Measurements from ENCODE around the gene FNBP1L. TPM values are rescaled to one million over a fixed set of nuclear protein-coding genes. Genes with fewer than 3 reads are reported as not detected.

Gene FNBP1L
- polyA plus RNA-seq, 1 of the 3 experiments (the other 2 are of a cell fraction): 16.5 TPM

DNA sequence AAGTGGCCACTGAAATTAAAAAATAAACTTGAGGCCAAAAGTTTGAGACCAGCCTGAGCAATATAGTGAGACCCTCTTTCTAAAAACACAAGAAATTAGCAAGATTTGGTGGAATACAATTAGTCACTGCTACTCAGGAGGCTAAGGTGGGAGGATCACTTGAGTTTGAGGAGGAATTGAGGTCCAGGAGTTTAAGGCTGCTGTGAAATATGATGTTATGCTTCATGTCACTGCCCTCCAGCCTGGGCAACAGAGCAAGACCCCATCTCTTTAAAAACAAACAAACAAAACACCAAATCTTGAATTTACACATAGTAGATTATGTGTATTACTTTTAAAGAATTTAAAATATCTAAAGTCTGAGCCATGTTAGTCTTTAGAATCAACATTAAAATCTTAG lies 6.3 kb upstream of the FNBP1L start:
- ChIA-PET CTCF (interaction anchor here (1.4 kb wide), 1 partner anchor 137 kb away, joined by 4 read pairs; no protein-coding TSS in a partner anchor), POLR2A (no interaction called here)
- no peak overlapping the region for H3K4me3 ChIP-seq (ENCODE audit: low read depth in 2 of 2, low read length in 1 of 2)
- H3K79me2 ChIP-seq (ENCODE audit: insufficient read depth): no peaks in the 10 kb centered on the region
- no peaks in the 10 kb centered on the region for H3K36me3 ChIP-seq (replicated peaks in 1 of 2; ENCODE audit: control insufficient read depth in 1 of 2, insufficient read depth in 2 of 2, low read length in 1 of 2)
- H2AFZ ChIP-seq (ENCODE audit: low read depth): no peak overlapping the region
- no peak overlapping the region for H3K9ac ChIP-seq
- H3K9me3 ChIP-seq: no peaks in the 10 kb centered on the region
- H3K27ac ChIP-seq (ENCODE audit: low read depth in 2 of 2, low read length in 1 of 2): no peak overlapping the region
- peaks cover 11% of the 10 kb centered on the region for H3F3A ChIP-seq (replicated peaks; ENCODE audit: insufficient read depth)
- TF ChIP-seq NFIC (IDR thresholded peaks at IDR 0.05; ENCODE audit: borderline replicate concordance) (no peak), POLR2AphosphoS5 (IDR thresholded peaks at IDR 0.05; ENCODE audit: low read depth, low read length) (no peak), ELF1 (IDR thresholded peaks at IDR 0.05) (no peak), JUND (IDR thresholded peaks at IDR 0.05) (no peak), EP300 (IDR thresholded peaks at IDR 0.05; ENCODE audit: borderline replicate concordance in 1 of 2, low read depth in 1 of 2, low read length in 1 of 2) (no peak), MAX (IDR thresholded peaks at IDR 0.05; ENCODE audit: low read depth) (no peak), MEF2A (IDR thresholded peaks at IDR 0.05; ENCODE audit: borderline replicate concordance, low read depth) (no peak), TEAD4 (IDR thresholded peaks at IDR 0.05; ENCODE audit: borderline replicate concordance, insufficient read depth) (no peak), YY1 (IDR thresholded peaks at IDR 0.05; ENCODE audit: low read depth) (no peak), MXI1 (IDR thresholded peaks at IDR 0.05; ENCODE audit: low read depth, low read length) (no peak)
- TF ChIP-seq, protein P1, sequence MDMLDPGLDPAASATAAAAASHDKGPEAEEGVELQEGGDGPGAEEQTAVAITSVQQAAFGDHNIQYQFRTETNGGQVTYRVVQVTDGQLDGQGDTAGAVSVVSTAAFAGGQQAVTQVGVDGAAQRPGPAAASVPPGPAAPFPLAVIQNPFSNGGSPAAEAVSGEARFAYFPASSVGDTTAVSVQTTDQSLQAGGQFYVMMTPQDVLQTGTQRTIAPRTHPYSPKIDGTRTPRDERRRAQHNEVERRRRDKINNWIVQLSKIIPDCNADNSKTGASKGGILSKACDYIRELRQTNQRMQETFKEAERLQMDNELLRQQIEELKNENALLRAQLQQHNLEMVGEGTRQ (IDR thresholded peaks at IDR 0.05; ENCODE audit: borderline replicate concordance, low read depth, low read length): no peak
- TF ChIP-seq, protein P2, sequence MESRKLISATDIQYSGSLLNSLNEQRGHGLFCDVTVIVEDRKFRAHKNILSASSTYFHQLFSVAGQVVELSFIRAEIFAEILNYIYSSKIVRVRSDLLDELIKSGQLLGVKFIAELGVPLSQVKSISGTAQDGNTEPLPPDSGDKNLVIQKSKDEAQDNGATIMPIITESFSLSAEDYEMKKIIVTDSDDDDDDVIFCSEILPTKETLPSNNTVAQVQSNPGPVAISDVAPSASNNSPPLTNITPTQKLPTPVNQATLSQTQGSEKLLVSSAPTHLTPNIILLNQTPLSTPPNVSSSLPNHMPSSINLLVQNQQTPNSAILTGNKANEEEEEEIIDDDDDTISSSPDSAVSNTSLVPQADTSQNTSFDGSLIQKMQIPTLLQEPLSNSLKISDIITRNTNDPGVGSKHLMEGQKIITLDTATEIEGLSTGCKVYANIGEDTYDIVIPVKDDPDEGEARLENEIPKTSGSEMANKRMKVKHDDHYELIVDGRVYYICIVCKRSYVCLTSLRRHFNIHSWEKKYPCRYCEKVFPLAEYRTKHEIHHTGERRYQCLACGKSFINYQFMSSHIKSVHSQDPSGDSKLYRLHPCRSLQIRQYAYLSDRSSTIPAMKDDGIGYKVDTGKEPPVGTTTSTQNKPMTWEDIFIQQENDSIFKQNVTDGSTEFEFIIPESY (IDR thresholded peaks at IDR 0.05; ENCODE audit: borderline replicate concordance, low read depth): no peak
- H3K4me1 ChIP-seq (ENCODE audit: control insufficient read depth in 1 of 2, insufficient read depth in 2 of 2, low read depth in 1 of 2, low read length in 1 of 2): peaks cover 0 to 6% of the 10 kb centered on the region in 2 experiments; a peak in 2 of 4 replicates
- no peaks in the 10 kb centered on the region for H3K27me3 ChIP-seq (ENCODE audit: insufficient read depth)
- DNase-seq: no peak
- no peaks in the 10 kb centered on the region for H4K20me1 ChIP-seq (ENCODE audit: insufficient read depth)
- H3K4me2 ChIP-seq: no peak overlapping the region
- no peaks in the 10 kb centered on the region; the same call in 1 of the 2 replicates for H3K9me2 ChIP-seq

GRCh38 chr1:93442008-93442666 lies 5.8 kb upstream of the FNBP1L start:
- Histone ChIP-seq H3K27ac (ENCODE audit: low read depth in 2 of 2, low read length in 1 of 2) (no peak overlapping the region), H3K4me3 (ENCODE audit: low read depth in 2 of 2, low read length in 1 of 2) (no peak overlapping the region), H3K36me3 (replicated peaks in 1 of 2; ENCODE audit: control insufficient read depth in 1 of 2, insufficient read depth in 2 of 2, low read length in 1 of 2) (no peaks in the 10 kb centered on the region), H3F3A (replicated peaks; ENCODE audit: insufficient read depth) (peaks cover 11% of the 10 kb centered on the region), H4K20me1 (ENCODE audit: insufficient read depth) (no peaks in the 10 kb centered on the region), H3K4me1 (ENCODE audit: control insufficient read depth in 1 of 2, insufficient read depth in 2 of 2, low read depth in 1 of 2, low read length in 1 of 2) (peaks cover 0 to 9% of the 10 kb centered on the region in 2 experiments; a peak in 2 of 4 replicates), H3K4me2 (no peak overlapping the region), H3K27me3 (ENCODE audit: insufficient read depth) (no peaks in the 10 kb centered on the region), H3K9me3 (no peaks in the 10 kb centered on the region), H3K9me2 (no peaks in the 10 kb centered on the region; the same call in 1 of the 2 replicates), H3K79me2 (ENCODE audit: insufficient read depth) (no peaks in the 10 kb centered on the region), H3K9ac (no peak overlapping the region), H2AFZ (ENCODE audit: low read depth) (no peak overlapping the region)
- ChIA-PET POLR2A (no interaction called here), CTCF (interaction anchor here (0.6 to 1.4 kb wide), 4 partner anchors 138 to 375 kb away, joined by 3 to 4 read pairs (median 4); no protein-coding TSS in a partner anchor)
- WGBS (ENCODE audit: low lambda C conversion rate): 80% methylated on average over 11 of the region's 11 CpGs
- TF ChIP-seq EZH2phosphoT487 (IDR thresholded peaks at IDR 0.05; ENCODE audit: borderline replicate concordance, low read depth): no peak
- TF ChIP-seq MEF2A (IDR thresholded peaks at IDR 0.05; ENCODE audit: borderline replicate concordance, low read depth): no peak
- no peak for TF ChIP-seq MXI1 (IDR thresholded peaks at IDR 0.05; ENCODE audit: low read depth, low read length)
- TF ChIP-seq GATA2 (CRISPR knock-in tag; IDR thresholded peaks at IDR 0.05): no peak
- TF ChIP-seq, protein P3, sequence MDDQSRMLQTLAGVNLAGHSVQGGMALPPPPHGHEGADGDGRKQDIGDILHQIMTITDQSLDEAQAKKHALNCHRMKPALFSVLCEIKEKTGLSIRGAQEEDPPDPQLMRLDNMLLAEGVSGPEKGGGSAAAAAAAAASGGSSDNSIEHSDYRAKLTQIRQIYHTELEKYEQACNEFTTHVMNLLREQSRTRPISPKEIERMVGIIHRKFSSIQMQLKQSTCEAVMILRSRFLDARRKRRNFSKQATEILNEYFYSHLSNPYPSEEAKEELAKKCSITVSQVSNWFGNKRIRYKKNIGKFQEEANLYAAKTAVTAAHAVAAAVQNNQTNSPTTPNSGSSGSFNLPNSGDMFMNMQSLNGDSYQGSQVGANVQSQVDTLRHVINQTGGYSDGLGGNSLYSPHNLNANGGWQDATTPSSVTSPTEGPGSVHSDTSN (IDR thresholded peaks at IDR 0.05): no peak
- TF ChIP-seq YY1 (IDR thresholded peaks at IDR 0.05; ENCODE audit: low read depth): no peak
- no peak for TF ChIP-seq FOSL2 (IDR thresholded peaks at IDR 0.05; ENCODE audit: borderline replicate concordance, low read depth)
- TF ChIP-seq GABPA (IDR thresholded peaks at IDR 0.05; ENCODE audit: low read depth): no peak
- DNase-seq: no peak

All from SK-N-SH (cell line).